ENCODE data around the gene C1orf116. TPM values are rescaled to one million over a fixed set of nuclear protein-coding genes. Genes with fewer than 3 reads are reported as not detected.

The C1orf116 gene
- total RNA-seq, 1 donor from 2014 or later = 0.67 TPM

DNA sequence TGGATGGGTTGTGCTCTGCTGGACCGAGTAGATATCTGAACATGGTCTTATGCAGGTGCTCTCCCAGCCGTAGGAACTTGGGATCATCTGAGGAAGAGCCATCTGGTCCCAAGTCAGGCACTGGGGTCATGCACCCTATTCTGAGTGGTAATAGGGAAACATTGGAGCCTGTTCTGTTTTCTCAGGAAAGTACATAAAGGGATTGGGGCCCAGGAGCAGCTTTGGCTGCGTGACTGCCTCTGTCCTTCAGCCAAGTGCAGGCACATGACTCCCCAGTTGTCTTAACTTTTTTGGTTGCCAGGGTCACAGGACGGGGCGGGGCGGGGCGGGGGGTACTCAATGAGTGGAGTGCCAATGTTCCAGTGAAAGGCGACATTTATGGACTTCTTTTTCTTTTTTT, 32.0 kb upstream of the C1orf116 start:
- Mint-ChIP-seq H3K4me3 (no peak overlapping the region), H3K36me3 (peaks cover 33% of the 10 kb centered on the region), H3K27ac (no peak overlapping the region), H3K27me3 (ENCODE audit: low read depth) (no peaks in the 10 kb centered on the region), H3K4me1 (no peaks in the 10 kb centered on the region), H3K9me3 (no peaks in the 10 kb centered on the region)
- no peak for DNase-seq (ENCODE audit: low spot score in 2 of 2, unreplicated experiment in 2 of 2)
- TF ChIP-seq, protein P1, sequence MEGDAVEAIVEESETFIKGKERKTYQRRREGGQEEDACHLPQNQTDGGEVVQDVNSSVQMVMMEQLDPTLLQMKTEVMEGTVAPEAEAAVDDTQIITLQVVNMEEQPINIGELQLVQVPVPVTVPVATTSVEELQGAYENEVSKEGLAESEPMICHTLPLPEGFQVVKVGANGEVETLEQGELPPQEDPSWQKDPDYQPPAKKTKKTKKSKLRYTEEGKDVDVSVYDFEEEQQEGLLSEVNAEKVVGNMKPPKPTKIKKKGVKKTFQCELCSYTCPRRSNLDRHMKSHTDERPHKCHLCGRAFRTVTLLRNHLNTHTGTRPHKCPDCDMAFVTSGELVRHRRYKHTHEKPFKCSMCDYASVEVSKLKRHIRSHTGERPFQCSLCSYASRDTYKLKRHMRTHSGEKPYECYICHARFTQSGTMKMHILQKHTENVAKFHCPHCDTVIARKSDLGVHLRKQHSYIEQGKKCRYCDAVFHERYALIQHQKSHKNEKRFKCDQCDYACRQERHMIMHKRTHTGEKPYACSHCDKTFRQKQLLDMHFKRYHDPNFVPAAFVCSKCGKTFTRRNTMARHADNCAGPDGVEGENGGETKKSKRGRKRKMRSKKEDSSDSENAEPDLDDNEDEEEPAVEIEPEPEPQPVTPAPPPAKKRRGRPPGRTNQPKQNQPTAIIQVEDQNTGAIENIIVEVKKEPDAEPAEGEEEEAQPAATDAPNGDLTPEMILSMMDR (IDR thresholded peaks at IDR 0.05; ENCODE audit: unreplicated experiment) = no peak

DNA sequence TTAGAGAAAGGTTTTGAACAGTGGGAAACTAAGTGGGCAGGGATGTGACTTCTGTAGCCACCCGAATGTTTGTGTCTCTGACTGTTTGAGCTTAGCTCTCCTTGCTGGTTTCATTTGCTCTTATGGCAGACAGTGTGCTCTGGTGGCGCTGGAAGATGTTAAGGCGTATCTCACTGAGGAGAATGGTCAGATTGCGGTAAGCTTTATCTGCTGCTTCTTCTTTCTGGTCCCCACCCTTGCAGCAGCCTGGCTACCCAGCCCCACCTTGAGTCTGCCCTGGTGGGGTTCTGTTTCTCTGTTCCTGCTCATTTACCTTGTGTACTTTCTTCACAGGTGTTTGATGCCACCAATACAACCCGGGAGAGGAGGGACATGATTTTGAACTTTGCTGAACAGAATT, 30.5 kb upstream of the C1orf116 start:
- H3K9me3 Mint-ChIP-seq = no peaks in the 10 kb centered on the region

DNA sequence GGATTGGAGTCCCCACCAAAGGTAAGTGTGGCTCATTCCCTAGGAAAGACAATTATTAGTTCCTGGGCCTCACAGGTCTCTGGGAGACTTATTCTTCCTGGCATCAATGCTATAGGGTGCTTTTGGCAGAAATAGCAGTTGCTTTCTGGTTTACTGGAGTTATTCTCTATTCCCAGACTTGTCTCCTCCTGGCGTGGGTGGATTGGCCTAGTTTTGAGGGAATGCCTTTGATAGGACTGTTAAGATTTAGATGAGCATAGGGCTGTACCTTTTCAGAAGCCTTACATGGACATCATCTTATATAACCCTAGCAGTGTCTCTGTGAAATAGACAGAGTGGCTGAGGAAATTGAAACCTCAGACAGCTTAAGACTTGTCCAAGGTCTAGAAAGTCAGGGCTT, 29.5 kb upstream of the C1orf116 start:
- no peak for DNase-seq (ENCODE audit: low spot score in 2 of 2, unreplicated experiment in 2 of 2)
- H3K4me3 Mint-ChIP-seq = no peak overlapping the region
- H3K9me3 Mint-ChIP-seq = no peaks in the 10 kb centered on the region
- TF ChIP-seq, protein P1 (IDR thresholded peaks at IDR 0.05; ENCODE audit: unreplicated experiment) = no peak
- no peak overlapping the region for H3K27ac Mint-ChIP-seq
- H3K36me3 Mint-ChIP-seq = peaks cover 25% of the 10 kb centered on the region
- no peaks in the 10 kb centered on the region for H3K4me1 Mint-ChIP-seq
- no peaks in the 10 kb centered on the region for H3K27me3 Mint-ChIP-seq (ENCODE audit: low read depth)

More for the DNA sequence above, 30.5 kb upstream of the C1orf116 start:
- TF ChIP-seq, protein P1 (IDR thresholded peaks at IDR 0.05; ENCODE audit: unreplicated experiment) = no peak
- DNase-seq (ENCODE audit: low spot score in 2 of 2, unreplicated experiment in 2 of 2) = no peak
- H3K27me3 Mint-ChIP-seq (ENCODE audit: low read depth) = no peaks in the 10 kb centered on the region
- no peak overlapping the region for H3K27ac Mint-ChIP-seq
- no peaks in the 10 kb centered on the region for H3K4me1 Mint-ChIP-seq
- H3K36me3 Mint-ChIP-seq = peaks cover 28% of the 10 kb centered on the region
- H3K4me3 Mint-ChIP-seq = no peak overlapping the region

DNA sequence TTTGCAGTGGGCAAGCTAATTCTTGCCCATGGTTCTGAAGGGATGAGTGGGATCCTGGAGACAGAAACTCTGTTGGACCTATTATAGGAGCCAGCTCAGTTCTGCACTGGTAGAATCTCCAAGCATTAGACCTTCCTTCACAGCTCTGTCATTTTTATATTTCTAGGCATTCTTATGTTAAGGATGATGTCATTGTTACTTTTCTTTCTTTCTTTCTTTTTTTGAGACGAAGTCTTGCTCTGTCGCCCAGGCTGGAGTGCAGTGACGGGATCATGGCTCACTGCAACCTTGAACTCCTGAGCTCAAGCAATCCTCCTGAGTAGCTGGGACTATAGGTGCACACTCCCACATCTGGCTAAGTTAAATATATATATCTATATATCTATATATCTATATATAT, 28.0 kb upstream of the C1orf116 start:
- no peak overlapping the region for H3K4me3 Mint-ChIP-seq
- H3K36me3 Mint-ChIP-seq = peaks cover 21% of the 10 kb centered on the region
- TF ChIP-seq, protein P1 (IDR thresholded peaks at IDR 0.05; ENCODE audit: unreplicated experiment) = no peak
- no peak for DNase-seq (ENCODE audit: low spot score in 2 of 2, unreplicated experiment in 2 of 2)
- H3K4me1 Mint-ChIP-seq = no peaks in the 10 kb centered on the region
- no peaks in the 10 kb centered on the region for H3K9me3 Mint-ChIP-seq
- H3K27ac Mint-ChIP-seq = no peak overlapping the region
- H3K27me3 Mint-ChIP-seq (ENCODE audit: low read depth) = no peaks in the 10 kb centered on the region

DNA sequence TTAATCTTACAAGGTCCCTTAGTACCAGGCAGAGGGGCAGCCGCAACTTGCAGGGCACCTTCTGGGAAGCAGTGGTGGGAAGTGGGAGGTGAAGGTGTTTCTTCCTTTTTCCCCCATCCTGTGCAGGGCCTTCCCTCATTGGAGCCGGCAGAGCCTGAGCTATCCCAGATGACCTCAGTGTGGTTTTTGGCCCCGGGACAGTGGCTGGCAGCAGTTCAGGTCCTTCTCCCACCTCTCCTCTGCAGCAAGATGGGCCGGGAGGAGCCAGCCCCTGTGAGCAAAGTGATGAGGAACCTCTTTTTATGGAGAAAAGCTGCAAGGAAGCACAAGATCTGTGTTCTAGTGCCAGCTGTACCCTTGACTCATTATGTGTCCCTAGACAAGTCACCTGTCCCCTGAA, 27.3 kb upstream of the C1orf116 start:
- TF ChIP-seq, protein P1 (IDR thresholded peaks at IDR 0.05; ENCODE audit: unreplicated experiment) = no peak
- no peak for DNase-seq (ENCODE audit: low spot score in 2 of 2, unreplicated experiment in 2 of 2)
- Mint-ChIP-seq H3K27ac (no peak overlapping the region), H3K36me3 (peaks cover 17% of the 10 kb centered on the region), H3K4me1 (no peaks in the 10 kb centered on the region), H3K4me3 (no peak overlapping the region), H3K27me3 (ENCODE audit: low read depth) (no peaks in the 10 kb centered on the region), H3K9me3 (no peaks in the 10 kb centered on the region)

Measured in mesothelial cell of epicardium (in vitro differentiated cells).